ENCODE results near the gene RGS3. TPM values are rescaled to one million over a fixed set of nuclear protein-coding genes. Genes with fewer than 3 reads are reported as not detected.

The RGS3 gene
- total RNA-seq, 2 experiments from 2014 or later, result 22.8 to 32.9 TPM

DNA sequence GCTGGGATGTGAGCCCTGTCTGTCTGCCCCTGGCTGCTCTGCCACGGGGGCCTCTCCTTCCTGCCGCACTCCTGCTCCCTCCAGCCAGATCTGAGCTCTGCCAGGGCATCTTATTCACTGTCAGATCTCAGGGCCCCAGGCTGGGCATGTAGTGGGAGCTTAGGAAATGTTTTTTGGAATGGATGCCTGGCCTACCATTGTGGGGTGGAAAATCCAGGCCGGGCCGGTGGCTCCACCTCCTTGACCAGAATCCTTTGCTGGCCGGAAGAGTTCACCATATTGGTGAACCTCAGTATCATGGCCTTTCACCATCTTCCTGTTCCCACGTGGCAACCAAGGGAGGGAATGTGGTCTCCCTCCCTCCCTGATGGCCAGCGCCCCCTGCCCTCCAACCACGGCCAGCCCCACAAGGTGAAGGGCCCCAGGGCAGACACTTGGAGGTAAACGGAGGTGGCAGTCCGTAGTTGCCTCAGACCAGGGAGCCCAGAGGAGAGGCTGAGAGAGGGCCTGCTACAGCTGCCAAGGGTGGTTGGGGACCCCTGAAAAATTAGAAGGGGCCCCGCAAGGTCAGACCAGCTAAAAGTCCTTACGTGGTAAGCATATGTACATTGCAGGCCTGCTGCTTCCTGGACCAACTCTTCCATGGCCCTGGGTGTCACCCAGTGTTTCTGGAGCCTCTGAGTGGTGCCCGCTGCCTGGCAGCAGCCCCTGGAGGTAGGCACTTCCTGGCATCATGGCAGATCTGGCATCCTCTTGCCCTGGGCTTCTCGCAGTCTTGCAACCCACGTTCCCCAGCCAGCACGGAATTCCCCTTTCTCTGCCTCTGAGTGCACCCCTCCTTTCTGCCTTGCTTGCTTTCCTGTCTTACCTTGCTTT is 153.3 kb downstream of the RGS3 start:
- H3K79me2 ChIP-seq (ENCODE audit: insufficient read depth, low read depth, low read length), result no peaks in the 10 kb centered on the region
- intact Hi-C loops (cut with micrococcal nuclease; ENCODE audit: unreplicated experiment), result no loop called here
- no peak overlapping the region for H3K27ac ChIP-seq (ENCODE audit: low read depth, low read length, poor library complexity, severe bottlenecking)
- H4K20me1 ChIP-seq (ENCODE audit: insufficient read depth, low read length), result no peaks in the 10 kb centered on the region
- H3K4me1 ChIP-seq (ENCODE audit: insufficient read depth, low read length, poor library complexity, severe bottlenecking), result no peaks in the 10 kb centered on the region
- H3K4me3 ChIP-seq (ENCODE audit: low read depth, low read length, poor library complexity, severe bottlenecking), result no peak overlapping the region
- H3K36me3 ChIP-seq (ENCODE audit: insufficient read depth, low read length), result no peaks in the 10 kb centered on the region
- H2AFZ ChIP-seq (ENCODE audit: low read length), result no peak overlapping the region
- no peaks in the 10 kb centered on the region for H3K9me2 ChIP-seq (ENCODE audit: insufficient read depth, low read length)
- H3K4me2 ChIP-seq (ENCODE audit: low read length), result no peak overlapping the region
- H3K9me3 ChIP-seq (ENCODE audit: low read length), result no peaks in the 10 kb centered on the region
- POLR2A ChIA-PET, result interaction anchor here (1.6 kb wide), 1 partner anchor 14 kb away, joined by 3 read pairs; no protein-coding TSS in a partner anchor
- CTCF ChIA-PET (ENCODE audit: unreplicated experiment), result no interaction called here
- TF ChIP-seq, protein P1, sequence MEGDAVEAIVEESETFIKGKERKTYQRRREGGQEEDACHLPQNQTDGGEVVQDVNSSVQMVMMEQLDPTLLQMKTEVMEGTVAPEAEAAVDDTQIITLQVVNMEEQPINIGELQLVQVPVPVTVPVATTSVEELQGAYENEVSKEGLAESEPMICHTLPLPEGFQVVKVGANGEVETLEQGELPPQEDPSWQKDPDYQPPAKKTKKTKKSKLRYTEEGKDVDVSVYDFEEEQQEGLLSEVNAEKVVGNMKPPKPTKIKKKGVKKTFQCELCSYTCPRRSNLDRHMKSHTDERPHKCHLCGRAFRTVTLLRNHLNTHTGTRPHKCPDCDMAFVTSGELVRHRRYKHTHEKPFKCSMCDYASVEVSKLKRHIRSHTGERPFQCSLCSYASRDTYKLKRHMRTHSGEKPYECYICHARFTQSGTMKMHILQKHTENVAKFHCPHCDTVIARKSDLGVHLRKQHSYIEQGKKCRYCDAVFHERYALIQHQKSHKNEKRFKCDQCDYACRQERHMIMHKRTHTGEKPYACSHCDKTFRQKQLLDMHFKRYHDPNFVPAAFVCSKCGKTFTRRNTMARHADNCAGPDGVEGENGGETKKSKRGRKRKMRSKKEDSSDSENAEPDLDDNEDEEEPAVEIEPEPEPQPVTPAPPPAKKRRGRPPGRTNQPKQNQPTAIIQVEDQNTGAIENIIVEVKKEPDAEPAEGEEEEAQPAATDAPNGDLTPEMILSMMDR (conservative IDR thresholded peaks at IDR 0.05; ENCODE audit: low read length), result no peak
- no peak for TF ChIP-seq EZH2phosphoT487 (IDR thresholded peaks at IDR 0.05; ENCODE audit: borderline replicate concordance, low read depth, low read length)
- no peak for DNase-seq (ENCODE audit: low spot score)
- BruUV-seq (replicated peaks), result no TSS peak

DNA sequence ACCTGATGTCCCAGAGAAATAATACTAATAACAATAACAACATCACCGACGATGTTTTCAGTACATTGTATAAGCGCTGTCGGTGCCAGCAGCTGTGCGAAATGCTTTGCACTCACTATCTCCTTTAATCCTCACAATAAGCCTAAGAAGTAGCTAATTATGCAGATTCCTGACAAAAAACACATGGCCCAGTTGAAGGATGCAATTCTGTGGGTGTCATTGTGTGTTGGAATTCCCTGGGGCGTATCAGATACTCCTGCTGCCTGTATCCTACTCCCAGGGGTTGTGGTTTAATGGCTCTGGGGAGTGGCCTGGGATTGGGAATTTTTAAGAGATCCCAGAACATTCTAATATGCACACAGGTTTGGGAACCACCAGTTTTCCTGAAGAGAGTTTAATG is 154.0 kb downstream of the RGS3 start:
- no TSS peak for BruUV-seq (replicated peaks)
- CTCF ChIA-PET (ENCODE audit: unreplicated experiment), result no interaction called here

More for the DNA sequence above, 154.0 kb downstream of the RGS3 start:
- Histone ChIP-seq H3K4me2 (ENCODE audit: low read length) (no peak overlapping the region), H3K9me3 (ENCODE audit: low read length) (no peaks in the 10 kb centered on the region), H4K20me1 (ENCODE audit: insufficient read depth, low read length) (no peaks in the 10 kb centered on the region), H3K4me3 (ENCODE audit: low read depth, low read length, poor library complexity, severe bottlenecking) (no peak overlapping the region), H3K4me1 (ENCODE audit: insufficient read depth, low read length, poor library complexity, severe bottlenecking) (peaks cover 3% of the 10 kb centered on the region), H3K79me2 (ENCODE audit: insufficient read depth, low read depth, low read length) (no peaks in the 10 kb centered on the region), H3K9me2 (ENCODE audit: insufficient read depth, low read length) (no peaks in the 10 kb centered on the region), H2AFZ (ENCODE audit: low read length) (no peak overlapping the region), H3K27ac (ENCODE audit: low read depth, low read length, poor library complexity, severe bottlenecking) (no peak overlapping the region), H3K36me3 (ENCODE audit: insufficient read depth, low read length) (no peaks in the 10 kb centered on the region)
- intact Hi-C loops (cut with micrococcal nuclease; ENCODE audit: unreplicated experiment), result no loop called here
- TF ChIP-seq, protein P1 (conservative IDR thresholded peaks at IDR 0.05; ENCODE audit: low read length), result no peak
- no peak for TF ChIP-seq EZH2phosphoT487 (IDR thresholded peaks at IDR 0.05; ENCODE audit: borderline replicate concordance, low read depth, low read length)
- POLR2A ChIA-PET, result no interaction called here
- DNase-seq (ENCODE audit: low spot score), result no peak
